ENCODE results near the gene PPP1R9A. TPM values are rescaled to one million over a fixed set of nuclear protein-coding genes. Genes with fewer than 3 reads are reported as not detected.
A peak's percentile ranks its signal among the peaks of the same experiment; 100 is the strongest.

The PPP1R9A gene
- total RNA-seq, 1 experiment from 2014 or later, result 5.5 TPM

DNA sequence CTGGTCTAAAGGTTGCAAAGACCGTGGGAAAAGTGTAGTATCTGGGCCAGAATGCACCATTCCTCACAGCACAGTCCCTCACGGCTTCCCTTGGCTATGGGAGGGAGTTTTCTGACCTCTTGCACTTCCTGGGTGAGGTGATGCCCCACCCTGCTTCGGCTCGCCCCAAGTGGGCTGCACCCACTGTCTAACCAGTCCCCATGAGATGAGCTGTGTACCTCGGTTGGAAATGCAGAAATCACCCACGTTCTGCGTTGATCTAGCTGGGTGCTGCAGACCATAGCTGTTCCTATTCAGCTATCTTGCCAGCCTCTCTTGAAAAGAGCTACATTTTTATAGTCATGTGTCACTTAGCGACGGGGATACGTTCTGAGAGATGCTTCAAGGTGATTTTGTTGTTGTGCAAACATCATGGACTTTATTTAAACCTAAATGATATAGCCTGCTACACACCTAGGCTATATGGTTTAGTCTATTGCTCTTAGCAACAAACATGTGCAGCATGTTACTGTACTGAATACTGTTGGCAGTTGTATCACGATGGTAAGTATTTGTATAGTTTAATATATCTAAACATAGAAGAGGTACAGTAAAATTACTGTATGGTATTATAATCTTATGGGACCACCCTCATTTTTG is 120.0 kb downstream of the PPP1R9A start:
- peak; percentile 64 for DNase-seq (ENCODE audit: low spot score)

DNA sequence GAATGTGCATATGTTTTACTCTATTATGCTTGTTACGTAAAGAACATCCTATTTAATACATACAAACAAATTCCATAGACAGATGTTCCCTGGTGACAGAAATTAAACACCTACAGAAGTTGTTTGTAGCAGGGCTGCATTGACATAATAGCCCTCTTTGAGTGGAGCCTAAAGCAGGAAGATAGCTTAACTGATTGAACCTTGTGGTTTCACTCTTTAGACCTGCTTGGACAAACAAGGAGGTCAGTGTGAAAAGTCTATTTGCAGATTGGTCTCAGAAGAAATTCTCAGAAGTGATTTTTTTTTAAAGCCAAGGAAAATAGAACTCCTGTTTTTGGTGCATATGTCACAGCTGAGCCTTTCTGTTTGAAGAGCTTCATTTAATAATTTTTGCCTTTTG is 121.3 kb downstream of the PPP1R9A start:
- peak; percentile 59 for DNase-seq (ENCODE audit: low spot score)

DNA sequence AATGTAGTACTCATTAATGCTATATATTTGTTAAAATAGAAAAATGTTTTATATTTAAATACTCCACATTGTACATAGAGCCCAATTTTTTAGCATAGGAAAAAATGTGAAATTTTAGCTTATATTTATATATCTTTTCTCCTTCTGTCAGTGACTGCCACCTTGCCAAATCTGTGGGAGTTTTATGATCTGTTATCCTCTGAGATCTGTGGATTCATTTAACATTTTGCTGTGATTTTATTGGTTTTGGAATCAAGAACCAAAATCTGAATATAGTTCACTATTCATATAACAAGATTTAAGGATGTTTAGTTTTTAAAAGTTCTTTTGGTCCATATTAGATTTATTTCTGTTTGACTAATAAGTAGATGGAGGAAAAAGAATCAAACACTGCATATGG is 127.9 kb downstream of the PPP1R9A start:
- DNase-seq (ENCODE audit: low spot score), result no peak

DNA sequence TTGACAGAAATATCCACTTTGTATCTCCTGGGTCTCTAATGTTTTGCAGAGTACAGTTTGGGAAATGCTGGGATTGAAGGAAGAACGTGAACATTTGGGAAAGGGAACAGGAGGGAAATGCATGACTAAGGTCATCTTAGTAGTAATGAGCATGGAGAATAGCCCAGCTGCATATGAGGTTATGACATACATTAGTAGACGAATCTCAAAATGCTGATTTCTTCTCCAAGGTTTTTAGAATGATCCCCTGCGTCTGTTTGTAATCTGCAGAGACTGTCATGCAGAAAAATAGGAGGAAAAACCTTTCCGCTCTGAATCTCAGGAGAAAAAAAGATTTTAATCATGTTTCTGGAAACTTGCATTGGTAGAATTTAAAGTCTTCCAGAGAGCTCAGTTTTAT is 133.6 kb downstream of the PPP1R9A start:
- no peak for DNase-seq (ENCODE audit: low spot score)

DNA sequence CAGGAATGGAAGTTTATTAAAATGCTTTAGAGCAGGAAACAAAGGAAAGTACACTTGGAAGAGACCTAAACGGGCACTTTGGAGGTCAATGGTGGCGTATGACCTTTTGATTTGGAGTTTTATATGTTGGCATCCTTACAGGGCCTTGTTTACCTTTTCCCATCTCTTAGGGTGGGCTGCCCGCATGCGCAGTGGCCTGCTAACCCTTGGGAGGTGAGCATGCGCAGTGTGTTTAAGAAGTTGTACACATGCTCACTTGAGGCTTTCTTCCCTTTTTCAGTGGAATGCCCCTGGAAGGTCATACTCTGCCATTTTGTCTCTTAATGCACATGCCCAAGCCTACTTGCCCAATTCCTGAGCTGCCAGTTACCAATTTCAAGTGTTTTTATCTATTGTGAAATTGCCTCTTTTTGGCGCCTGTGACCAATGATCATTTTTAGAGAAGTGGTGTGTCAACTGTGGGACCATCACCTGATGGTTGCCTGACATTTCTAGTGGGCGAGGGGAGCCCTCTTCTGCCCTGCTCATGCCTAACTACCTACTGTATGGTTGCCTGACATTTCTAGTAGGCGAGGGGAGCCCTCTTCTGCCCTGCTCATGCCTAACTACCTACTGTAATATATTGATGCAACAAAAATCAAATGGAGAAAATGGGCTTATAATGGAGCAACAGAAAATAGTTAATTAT is 138.0 kb downstream of the PPP1R9A start:
- DNase-seq (ENCODE audit: low spot score), result peak; percentile 50

DNA sequence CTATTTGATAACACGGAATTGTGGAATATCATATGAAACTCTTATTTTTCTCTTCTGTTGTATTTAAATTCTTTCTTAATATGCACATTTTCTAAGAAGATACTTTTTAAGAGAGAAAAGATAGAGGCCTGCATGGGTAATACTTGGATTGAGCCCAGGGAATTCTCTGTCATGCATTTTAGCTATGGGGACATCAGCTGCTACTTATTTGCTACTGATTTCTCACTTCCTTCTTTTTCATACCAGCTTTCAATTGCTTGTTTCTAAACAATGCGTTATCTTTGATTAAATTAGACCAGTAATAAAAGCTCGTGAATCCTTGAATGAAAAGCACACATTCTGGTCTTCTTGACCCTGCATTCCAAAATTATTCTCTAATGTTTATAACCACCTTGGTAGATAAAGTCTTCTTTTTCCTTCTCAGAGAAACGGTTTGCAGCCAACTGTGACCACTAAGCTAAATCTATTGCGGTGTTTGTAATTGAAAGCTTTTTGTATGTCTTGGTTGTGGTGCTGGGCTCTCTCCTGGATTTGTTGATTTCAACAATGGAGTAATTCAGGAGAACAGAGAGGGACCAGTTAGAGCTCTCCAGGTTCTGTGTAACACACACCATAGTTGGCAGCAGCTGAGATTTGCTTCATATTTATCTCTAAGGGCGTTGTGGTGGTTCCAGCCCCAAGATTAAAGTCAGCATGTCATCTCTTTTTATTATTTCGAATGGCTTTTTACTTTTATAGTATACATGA is 139.3 kb downstream of the PPP1R9A start:
- no peak for DNase-seq (ENCODE audit: low spot score)

DNA sequence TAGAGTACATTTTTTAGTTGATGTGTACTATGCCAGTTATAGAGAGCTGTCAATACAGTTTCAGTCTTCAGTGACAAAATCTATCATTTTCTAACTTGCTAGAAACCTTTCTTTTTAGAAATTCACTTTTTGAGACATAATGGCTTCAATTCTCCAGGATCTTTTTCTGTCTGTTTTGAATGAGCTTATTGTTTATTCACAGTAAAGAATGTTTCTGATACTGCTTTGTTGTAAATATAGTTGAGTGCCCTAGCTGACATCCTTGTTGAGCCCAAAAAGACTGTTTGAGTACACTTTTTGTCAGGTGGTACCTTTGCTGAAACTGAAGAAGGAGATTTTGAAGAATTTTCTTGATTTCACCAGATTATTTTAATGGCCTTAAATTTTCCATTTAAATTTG is 139.9 kb downstream of the PPP1R9A start:
- no peak for DNase-seq (ENCODE audit: low spot score)

DNA sequence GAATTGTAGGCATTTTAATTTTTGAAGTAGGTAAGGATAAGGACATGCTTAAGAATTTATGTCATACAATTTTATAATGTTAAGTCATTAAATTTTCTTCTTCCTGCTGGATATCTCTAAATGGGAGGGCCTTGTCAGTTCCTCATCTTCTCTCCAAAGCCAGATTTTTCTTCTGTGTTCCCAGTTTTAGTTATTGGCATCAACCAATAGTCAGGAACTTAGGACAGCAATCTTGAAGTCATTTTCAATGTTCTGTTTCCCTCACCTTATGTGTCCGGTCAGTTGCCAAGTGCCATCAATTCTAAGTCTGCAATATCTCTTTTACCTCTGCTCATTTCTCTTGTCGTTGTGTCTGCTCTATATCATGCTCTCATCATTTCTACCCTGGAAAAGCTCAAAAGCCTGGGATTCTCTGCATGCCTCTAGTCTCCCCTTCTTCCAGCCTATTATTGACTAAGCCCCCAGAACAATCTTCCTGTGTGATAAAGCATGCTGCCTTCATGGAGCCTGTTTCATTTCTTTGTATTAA is 145.2 kb downstream of the PPP1R9A start:
- no peak for DNase-seq (ENCODE audit: low spot score)

DNA sequence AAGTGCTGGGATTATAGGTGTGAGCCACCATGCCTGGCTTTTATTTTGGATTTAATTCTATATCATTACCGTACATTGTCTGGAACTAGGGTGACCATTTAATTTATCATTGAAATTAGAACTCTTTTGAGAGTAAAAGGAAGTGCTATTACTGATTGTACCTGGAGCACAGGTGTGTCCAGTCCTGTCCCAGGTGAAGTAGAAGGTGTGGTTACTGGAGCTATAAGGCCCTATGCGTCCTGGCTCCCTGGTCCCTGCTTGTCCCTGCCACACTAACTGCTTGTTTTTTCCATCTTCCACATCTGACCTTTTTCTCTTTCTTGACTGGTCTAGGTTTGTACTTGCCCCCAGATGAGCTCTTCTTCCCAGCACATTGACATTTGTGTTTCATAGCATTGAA is 147.0 kb downstream of the PPP1R9A start:
- no peak for DNase-seq (ENCODE audit: low spot score)

DNA sequence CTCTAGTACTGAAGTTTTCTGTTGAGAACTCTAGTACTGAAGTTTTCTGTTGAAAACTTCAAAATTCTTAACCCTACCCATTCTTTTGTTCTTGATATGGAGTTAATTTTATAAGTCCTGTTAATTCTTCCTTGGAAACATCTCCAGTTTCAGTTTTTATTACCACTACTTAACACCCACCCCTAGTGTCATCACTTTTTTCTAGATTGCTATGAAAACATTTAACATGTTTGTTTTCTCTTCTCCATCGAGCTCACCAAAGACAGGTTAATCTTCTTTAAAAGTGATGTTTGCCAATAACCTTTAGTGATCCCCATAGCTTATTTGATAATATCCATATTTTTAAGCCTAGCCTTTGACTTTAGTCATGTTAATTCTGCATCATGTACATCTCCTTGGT is 147.9 kb downstream of the PPP1R9A start:
- DNase-seq (ENCODE audit: low spot score), result no peak

DNA sequence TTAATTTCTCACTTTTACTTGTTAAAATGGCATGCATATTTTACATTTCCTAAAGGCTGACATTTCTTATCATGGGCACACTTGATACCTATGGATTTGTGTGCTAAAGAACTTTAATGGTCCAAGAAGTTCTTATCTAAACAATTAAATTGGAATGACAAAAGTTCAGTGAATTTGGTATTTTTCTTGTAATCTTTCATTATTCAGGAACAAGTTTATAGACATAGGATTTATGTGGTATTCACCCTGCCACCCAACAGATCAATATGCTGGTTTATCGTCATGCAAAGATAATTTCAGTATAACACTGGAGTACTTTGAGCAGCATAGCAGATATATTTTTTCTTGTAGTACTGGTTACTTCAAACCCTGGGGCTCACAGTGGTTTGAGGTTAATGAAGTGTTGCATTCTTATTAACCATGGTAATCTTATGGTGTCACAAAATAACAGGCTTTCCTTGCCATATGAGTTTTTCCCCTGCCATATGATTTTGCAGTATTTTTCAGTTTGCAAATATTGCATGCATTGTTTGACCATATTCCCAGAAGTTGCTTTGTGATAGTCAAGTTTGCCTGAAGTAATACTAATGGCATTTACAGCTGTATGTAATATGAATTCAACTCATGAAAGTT is 148.8 kb downstream of the PPP1R9A start:
- no peak for DNase-seq (ENCODE audit: low spot score)

DNA sequence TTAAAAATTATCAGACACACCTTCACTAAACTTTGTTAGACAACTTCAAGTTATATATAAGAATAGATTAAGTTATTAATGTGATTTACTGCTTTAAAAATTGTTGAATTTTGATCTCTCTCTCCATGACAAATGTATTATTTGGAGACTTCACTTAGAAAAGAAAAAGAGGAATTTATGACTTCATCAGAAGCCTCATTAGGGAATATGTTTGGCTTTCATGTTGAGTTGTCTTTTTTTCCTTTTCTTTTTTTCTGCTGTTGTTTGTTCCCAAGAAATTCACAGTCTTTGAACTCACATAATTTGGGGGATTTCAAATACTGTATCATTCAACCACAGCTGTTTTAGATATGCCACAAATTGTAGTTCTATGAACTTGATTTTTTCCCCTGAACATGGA is 149.5 kb downstream of the PPP1R9A start:
- DNase-seq (ENCODE audit: low spot score), result no peak

DNA sequence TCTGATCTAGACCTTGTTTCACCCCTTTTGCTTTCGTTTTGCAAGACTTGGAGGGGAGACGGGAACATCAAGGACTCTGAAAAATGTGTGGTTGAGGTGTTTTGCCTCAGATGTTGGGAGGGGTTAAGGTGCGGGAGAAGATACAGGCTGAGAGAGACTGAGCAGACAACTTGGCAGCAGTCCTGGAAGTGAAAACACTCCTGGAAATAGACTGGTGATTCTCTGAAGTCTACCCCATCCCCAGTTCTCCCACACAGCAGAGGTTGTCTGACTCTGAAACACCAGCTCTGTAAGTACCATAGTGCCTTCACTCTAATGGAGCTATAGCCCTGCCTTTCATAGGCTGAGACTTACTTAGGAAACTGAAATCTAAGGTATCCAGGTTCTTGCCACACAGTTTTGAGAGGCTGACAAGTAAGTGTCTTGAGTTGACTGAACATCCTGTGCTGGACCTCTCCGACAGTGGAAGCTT is 152.5 kb downstream of the PPP1R9A start:
- DNase-seq (ENCODE audit: low spot score), result no peak

DNA sequence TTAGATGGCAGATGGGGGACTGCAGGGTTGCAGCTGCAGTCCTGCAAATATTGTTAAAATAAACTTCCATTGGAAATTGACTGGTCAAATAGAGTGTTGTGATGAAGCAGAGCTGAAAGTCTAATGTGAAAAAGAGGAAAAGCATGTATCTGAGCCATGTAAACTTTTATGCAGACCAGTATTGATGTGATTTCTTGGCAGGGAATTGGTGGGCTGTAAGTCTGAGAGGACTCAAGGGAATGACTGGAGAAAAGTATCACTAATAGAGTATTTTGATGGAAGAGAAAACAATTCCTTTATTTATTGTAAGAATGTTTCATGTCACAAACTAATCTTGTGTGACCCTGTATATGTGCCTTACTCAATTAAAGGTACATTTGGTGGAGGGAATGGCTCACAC is 155.5 kb downstream of the PPP1R9A start:
- DNase-seq (ENCODE audit: low spot score), result no peak

DNA sequence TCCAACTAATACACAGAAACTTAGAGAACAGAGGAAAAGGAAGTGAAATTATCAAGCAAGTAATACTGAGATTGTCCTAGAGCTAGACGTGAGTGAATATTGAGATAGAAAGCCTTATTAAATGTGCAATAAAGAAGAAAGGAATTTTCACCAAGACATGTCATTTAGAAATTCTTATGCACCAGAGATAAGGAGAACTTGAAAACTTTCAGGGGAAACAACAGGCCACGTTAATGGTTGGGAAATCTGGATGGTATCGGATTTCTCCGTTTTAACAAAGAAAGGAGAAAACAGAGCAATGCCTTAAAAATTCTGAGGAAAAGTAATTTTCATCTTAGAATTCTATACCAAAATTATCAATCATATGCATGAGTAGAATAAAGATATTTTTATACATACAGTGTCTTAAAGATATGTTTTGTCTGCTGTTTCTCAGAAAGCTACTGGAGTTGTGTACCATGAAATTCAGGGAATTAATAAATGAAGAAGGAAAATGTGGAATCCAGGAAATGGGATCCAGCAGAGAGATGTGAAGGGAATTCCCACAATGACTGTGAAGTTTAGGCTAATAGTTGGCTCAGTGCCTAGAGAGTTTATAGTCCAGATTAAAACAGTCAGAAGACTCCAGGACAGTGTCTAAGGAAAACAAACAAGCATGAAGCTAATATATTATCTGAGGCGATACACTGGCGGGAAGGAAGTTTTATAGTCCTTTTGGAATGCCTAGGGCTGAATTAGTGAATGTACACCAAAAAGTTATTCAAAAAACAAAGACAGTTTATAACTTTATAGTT is 159.5 kb downstream of the PPP1R9A start:
- DNase-seq (ENCODE audit: low spot score), result peak; percentile 69

DNA sequence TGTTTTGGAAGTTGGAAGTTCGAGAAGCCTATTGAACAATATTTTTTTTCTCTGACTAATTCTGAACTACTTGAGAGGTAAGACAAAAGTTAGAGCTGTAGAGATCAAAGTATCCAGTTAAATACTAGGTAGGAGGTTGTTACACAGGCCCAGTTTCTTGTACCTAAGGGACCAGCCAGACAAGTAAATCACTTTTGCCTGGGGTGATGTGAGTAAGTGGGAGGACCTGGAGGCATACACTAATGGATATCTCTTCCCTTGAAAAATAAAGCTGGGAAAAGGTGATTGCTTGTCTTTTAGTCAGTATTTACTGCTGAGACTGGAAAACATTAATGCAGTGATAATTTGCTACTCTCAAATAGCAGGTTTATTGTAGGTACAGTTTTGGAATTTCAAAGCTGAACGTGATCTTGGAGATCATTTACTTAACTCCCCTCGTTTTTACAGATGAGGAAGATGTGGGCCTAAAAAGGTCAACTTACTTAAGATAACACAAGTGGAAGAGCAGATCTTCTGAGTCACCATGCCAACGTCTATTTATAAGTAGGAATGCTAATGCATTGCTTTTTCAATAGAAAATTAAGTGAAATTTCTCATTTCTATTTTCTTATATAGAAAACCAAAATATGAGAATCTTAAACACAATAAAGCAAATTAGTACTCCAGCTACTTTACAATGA is 181.3 kb downstream of the PPP1R9A start:
- no peak for DNase-seq (ENCODE audit: low spot score)

DNA sequence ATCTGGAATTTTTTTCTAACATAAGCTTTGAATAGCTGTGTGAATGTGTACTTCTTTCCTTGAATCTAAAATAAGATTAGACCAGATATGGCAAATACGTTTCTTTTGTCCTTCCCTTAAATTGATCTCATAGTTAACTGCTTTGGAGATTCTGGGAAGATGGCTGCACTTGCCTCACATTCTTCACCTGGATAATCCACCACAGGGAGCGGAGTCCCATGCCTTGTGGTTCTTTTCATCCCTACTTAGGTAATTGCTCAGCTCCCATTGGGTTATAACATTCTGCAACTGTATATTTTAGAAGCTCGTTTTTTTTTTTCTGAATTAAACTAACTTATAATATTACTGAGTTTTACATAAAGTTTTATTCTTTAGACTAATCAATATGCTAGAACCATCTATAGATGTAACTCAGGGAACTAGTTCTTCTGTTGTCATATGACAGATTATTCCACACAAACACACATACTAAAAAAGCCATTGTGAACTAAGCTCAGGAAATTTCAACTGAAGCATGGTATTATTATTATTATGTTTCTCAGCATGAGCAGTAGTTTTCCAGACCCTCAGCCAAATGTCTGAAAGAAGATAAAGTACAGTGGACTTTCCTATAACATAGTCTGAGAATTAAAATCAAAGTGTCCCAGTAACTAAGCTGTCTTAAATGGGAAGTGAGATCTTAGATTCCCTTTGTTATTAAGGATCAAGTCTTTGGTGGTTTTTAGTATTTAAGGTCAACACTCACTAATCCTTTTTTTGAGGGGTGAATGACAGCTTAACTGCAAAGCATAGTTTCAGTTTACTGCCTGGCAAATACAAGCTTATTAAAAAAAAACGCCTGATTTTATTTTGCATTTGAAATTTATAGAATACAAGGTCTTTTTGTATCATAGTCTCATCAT is 182.3 kb downstream of the PPP1R9A start:
- no peak for DNase-seq (ENCODE audit: low spot score)

DNA sequence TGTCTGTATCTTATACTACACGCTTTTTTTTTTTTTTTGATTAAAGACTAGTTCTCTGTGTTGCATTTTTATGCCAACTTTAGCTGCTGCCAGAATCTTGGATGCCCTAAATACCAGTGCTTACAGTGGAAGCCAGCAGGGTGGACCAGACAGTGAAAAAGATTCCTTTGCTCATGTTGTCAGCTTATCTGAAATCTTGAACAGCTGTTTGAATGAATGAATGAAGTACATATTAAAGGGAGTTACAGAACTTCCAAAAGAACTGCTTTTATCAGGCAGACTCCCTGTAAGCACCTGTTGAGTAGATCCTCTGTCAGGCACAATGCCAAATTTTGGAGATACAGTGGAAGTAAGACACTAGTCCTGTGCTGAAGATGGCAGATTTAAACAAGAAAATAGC is 184.9 kb downstream of the PPP1R9A start:
- DNase-seq (ENCODE audit: low spot score), result no peak

DNA sequence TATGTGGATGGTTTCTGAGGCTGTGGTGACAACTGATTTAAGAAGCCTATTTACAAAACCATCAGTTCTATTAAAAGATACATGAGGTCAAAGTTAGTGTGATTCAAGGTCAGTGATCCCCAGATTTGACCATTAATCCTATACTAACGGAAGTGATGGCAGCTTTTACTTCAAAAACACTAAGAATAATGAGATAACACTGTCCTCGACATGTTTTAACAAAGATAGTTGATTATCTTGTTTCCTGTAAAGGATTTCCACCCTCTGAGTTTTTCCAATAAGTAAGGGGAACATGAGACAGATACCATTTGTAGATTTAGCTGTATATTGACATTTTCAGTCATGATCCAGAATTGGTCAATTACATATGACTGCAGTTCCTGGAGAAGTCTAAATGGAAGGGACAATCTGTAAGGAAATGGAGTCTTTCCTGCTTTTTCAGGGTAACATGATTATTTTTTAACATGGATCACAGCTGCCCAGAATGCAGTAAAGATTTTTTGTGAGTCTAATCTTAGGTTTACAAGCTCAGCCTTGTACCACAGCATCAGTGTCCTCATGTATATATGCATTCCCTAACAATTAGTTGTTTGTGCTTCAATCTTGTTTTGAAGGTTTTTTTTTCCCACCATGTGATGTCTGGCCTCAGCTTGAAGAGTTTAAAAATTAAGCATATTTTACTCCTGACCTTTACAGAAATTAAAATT is 188.0 kb downstream of the PPP1R9A start:
- DNase-seq (ENCODE audit: low spot score), result no peak

All from HT-29 (cell line).